GM21786 (cell line): ENCODE data around the gene DYNC1H1.

Experiments
- ATAC-seq: cut with Tn5 transposase; IDR thresholded peaks from one replicate; pipeline ENCODE4 v1.9.1; 2021; ENCODE audit not compliant: unreplicated experiment

The DYNC1H1 gene

DNA sequence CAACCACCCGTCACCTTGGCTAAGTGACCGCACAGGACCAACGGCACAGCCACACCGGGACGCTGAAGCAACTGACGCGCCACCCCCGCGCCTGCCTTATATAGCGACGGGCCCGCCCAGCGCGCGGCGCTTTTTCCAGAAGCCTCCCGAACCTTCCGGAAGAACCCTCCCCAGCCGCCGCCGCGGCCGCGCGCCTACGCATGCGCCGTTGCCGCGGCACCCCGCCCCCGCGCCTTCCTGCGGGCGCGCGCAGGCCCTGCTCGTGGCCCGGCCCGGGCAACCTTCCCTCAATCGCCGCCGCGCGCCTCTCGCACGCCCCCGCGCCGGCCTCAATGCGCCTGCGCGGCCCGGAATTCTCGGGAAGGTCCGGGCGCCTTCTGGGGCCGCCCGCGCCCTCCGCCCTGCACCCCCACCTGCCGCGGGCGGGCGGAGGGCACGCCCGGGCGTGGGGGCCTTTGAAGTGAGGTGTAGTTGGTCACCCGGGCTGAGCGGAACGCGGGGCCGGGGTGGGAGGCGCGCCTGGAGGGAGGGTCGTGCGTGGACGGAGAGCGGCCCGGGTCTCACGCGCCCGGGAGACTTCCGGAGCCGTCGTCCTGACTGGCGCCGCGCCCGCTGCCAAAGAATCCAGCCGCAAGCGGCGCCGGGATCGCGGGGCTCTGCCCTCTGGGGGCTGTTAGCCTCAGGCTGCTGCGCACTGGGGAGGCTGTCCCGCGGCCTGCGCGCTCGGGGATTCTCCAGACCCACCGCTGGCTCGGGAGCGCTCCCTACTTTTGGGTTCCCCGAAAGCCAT is 122.8 kb downstream of the DYNC1H1 start, which contains the start of gene HSP90AA1:
TSS of gene HSP90AA1 (minus strand) at position 73 of the 790 bp plus-strand sequence. CDS start 666 bp downstream, outside the sequence.
- ATAC-seq: peak; percentile 65

DNA sequence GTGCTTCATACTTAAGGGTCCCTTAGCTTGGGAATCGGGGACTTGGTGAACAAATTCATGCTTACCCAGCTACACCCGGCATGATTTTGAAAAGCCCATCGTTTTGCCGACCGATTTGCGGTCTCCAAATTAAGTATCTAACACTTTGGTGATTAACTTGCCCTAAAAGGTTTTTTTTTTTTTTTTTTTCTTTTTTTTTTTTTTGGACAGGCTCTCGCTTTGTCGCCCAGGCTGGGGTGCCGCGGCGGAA is 123.3 kb downstream of the DYNC1H1 start:
- ATAC-seq: no peak

GRCh38 chr14:102088012-102088792 is 123.8 kb downstream of the DYNC1H1 start:
- ATAC-seq: no peak

GRCh38 chr14:102089621-102090343 is 125.4 kb downstream of the DYNC1H1 start:
- ATAC-seq: no peak

- ATAC-seq: no peak
Observed at GRCh38 chr14:102090713-102091112, 126.3 kb downstream of the DYNC1H1 start.

GRCh38 chr14:102092806-102093205 is 128.4 kb downstream of the DYNC1H1 start:
- ATAC-seq: no peak

DNA sequence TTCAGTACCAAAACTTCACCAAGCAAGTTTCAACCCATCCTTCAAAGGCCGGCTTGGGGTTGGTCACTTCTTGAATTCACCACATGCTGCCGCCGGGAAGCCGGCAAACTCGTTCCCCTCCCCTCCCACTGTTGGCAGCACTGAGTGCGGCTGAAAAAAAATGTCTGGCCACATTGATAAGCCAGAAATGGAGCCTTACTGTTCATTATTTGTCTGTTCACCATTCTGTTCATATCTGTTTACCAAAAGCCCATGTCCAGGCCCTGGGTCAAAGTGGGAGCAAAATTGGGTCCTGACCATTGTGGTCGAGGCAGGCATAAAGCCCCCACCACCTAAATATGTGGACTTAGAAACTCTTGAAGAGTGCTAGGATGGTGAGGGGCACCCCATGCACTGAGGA is 129.7 kb downstream of the DYNC1H1 start:
- no peak for ATAC-seq

DNA sequence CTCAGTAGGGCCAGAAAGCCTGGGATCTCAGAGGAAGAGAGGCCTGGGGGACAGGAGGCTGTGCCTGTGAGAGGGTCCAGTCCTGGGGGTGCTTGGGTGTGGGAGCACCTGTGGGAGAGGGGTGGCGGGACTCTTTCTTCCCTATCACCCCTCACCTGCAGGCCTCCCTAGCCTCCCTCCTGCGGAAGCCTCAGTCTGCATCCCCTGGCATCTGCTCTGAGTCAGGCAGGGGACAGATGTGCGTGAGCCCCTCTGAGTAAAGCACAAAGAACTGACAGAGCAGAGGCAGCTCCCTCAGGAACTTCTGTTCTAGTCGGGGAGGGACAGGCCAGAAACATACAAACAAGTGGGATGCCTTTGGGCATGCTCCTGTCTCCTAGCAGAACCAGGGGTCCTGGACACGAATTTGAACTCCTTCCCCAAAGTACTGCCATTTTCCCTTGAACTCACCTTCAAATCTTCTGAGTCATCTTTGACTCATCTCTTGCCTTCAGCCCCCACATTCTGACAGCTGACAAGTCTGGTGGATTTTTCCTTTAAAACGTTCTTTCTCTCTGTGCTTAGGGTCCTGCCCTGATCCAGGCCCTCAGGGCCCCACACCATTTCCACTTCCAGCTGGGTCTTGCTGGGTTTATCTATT is 131.0 kb downstream of the DYNC1H1 start:
- no peak for ATAC-seq

- no peak for ATAC-seq
Observed at GRCh38 chr14:102095871-102096568, 131.6 kb downstream of the DYNC1H1 start.

- ATAC-seq: no peak
Observed at GRCh38 chr14:102096569-102097188, 132.3 kb downstream of the DYNC1H1 start.

DNA sequence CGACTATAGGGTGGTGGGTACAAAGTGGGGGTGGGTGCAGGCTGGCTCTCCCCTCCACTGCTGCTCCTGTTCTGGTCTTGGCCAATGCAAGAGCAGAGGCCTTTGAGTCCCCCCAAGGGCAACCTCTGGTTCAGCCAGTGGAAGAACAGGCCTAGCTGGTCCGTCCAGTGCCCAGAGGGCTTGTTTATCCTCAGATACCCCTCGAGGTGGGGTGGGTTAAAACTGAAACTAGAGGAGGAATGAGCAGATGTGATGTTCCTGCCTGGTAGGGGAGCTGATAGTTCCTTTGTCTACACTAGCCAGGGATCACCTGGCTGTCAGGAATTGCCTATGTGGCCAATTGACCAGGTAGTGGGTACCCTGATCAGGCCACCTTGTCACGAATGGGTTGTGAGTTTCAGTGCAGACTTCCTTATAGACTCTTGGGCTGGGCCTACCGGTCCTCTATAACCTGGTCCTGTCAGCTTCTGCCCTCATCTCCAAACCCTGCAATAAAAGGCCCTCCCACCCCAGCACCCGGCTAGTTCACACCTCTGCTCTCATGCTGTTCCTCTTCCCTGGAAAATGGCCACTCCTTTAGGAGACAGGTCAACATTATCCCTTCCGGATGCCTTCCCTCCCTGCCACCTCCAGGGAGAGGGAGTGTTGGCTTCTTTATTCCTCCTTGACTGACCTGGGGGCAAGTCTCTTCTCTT is 133.2 kb downstream of the DYNC1H1 start:
- no peak for ATAC-seq

- ATAC-seq: peak; percentile 56
Observed at GRCh38 chr14:102103062-102103695, 138.8 kb downstream of the DYNC1H1 start.

DNA sequence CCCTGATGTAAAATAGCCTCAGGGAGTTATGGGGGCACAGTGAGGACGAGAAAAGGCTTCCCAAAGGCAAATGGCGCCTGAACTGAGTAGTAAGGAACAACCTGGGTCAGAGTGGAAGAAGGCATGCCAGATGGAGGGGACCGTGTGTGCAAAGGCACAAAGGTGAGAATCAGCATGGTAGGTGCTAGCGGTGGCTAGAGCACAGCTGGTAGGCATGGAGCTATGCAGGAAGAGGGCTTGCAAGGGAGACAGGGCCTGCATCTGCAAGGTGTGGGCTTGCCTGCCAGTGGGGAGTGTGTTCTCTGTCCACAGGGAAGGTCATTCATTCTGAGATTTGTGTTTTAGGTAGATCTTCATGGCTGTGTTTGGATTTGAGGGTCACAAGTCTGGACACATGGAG is 141.0 kb downstream of the DYNC1H1 start:
- ATAC-seq: no peak
